Activated B cell treated with CpG ODN at 0.5 μM for 24 hours (primary cell): ENCODE measurements around the gene SH2D3C. TPM values are rescaled to one million over a fixed set of nuclear protein-coding genes. Genes with fewer than 3 reads are reported as not detected.

Experiments
- ATAC-seq: fragments of 200-7000 bp; cut with Tn5 transposase; one replicate; pipeline ENCODE4 v1.10.0; 2021; ENCODE audit warnings: low read depth, mild to moderate bottlenecking, moderate library complexity
- CTCF ChIA-PET: fragments of 350-600 bp; sonication (Branson Sonifier 250); formaldehyde crosslinking; loops from one replicate; lab custom pipeline; 2021; ENCODE audit warnings: antibody characterized with exemption; lab: Charles Lee
- POLR2A ChIA-PET: fragments of 350-600 bp; sonication (Branson Sonifier 250); formaldehyde crosslinking; loops from one replicate; lab custom pipeline; 2021; ENCODE audit warnings: antibody characterized with exemption; lab: Charles Lee
- DNase-seq: peaks from one replicate; pipeline ENCODE4 v3.0.0; 2022
- H3K27ac Mint-ChIP-seq: one replicate; pipeline ENCODE4 v1.8.0; 2020; ENCODE audit warnings: mixed read lengths
- H3K27me3 Mint-ChIP-seq: one replicate; pipeline ENCODE4 v1.8.0; 2021; ENCODE audit warnings: mixed read lengths
- H3K36me3 Mint-ChIP-seq: one replicate; pipeline ENCODE4 v1.8.0; 2021; ENCODE audit warnings: low read depth, mixed read lengths
- H3K4me1 Mint-ChIP-seq: one replicate; pipeline ENCODE4 v1.8.0; 2021; ENCODE audit warnings: mixed read lengths
- H3K4me3 Mint-ChIP-seq: one replicate; pipeline ENCODE4 v1.8.0; 2020; ENCODE audit warnings: mild to moderate bottlenecking, mixed read lengths
- H3K9me3 Mint-ChIP-seq: one replicate; pipeline ENCODE4 v1.8.0; 2020; ENCODE audit warnings: mixed read lengths
- CTCF ChIP-seq: fragments of 200-600 bp; IDR thresholded peaks from one replicate; pipeline ENCODE4 v1.8.0; 2022; ENCODE audit warnings: antibody characterized with exemption, mild to moderate bottlenecking
- intact Hi-C: fragments of 100-400 bp; cut with micrococcal nuclease; formaldehyde crosslinking; loops from one replicate; pipeline ENCODE4 v1.15.1; 2024
- total RNA-seq: library from RNA; stranded (reverse); gene quantifications from 2 replicates; pipeline ENCODE4 v1.2.3, GENCODE V29; 2022

Gene SH2D3C
- total RNA-seq, 1 donor from 2014 or later, result 51.8 TPM

GRCh38 chr9:127771570-127772189 is 6.8 kb downstream of the SH2D3C start:
- no peak for TF ChIP-seq CTCF
- Mint-ChIP-seq H3K27ac (peak overlapping the region; percentile 93), H3K27me3 (no peaks in the 10 kb centered on the region), H3K4me3 (peak overlapping the region; percentile 93), H3K4me1 (peaks cover 74% of the 10 kb centered on the region), H3K36me3 (peaks cover 66% of the 10 kb centered on the region), H3K9me3 (no peaks in the 10 kb centered on the region)
- no peak for ATAC-seq
- DNase-seq, result no peak
- intact Hi-C loops, result loop anchor here (1.0 to 5.0 kb wide), 8 partner anchors 8 to 296 kb away; partner anchors contain the start of genes FPGS, NAIF1, SLC25A25 and ST6GALNAC4
- CTCF ChIA-PET, result interaction anchor here (0.8 to 4.1 kb wide), 8 partner anchors 12 to 182 kb away, joined by 3 to 32 read pairs (median 5); partner anchors contain the start of genes CDK9 and TOR2A
- POLR2A ChIA-PET, result interaction anchor here (0.5 to 7.6 kb wide), 21 partner anchors 8 to 357 kb away, joined by 3 to 96 read pairs (median 6); partner anchors contain the start of genes CDK9, FPGS, LRSAM1 and RPL12

DNA sequence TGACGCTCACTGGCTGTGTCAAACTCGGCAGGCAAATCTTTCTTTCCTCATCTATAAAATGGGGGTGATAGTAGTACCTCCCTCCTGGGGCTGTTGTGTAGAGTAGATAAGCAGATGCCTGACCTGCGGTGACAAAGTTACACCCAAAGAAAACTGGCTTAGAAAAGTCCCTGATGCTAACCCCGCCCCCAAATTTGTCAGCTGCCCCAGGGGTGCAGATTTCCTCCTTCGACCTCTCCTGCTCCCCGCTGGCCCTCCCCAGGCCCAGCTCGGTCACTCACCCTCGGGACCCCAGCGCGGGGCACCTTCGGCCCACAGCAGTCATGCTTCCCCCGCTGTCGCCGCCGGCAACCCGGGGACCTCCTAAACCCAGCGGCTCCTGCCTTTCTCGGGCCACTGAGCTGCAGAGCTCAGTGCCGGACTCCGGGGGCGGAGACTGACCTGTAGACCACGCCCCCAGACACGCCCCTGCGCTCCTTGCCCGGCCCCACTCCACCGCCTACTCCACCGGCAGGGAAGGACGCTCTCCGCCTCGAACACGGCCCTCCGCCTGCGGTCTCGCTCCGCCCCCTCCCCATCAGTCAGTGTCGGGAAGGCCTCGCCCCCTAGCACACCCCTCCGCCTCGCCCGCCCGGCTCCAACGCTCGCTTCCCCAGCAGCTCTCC is 7.4 kb downstream of the SH2D3C start:
- CTCF ChIA-PET, result interaction anchor here (0.8 to 4.1 kb wide), 8 partner anchors 13 to 181 kb away, joined by 3 to 32 read pairs (median 5); partner anchors contain the start of genes CDK9 and TOR2A
- POLR2A ChIA-PET, result interaction anchor here (0.5 to 7.6 kb wide), 23 partner anchors 9 to 505 kb away, joined by 3 to 96 read pairs (median 6); partner anchors contain the start of genes CDK9, FPGS, GOLGA2 and LRSAM1
- H3K36me3 Mint-ChIP-seq, result peaks cover 68% of the 10 kb centered on the region
- H3K27ac Mint-ChIP-seq, result peak overlapping the region; percentile 93
- ATAC-seq (peak; percentile 90), DNase-seq (peak; percentile 98)
- intact Hi-C loops, result loop anchor here (1.0 to 5.0 kb wide), 8 partner anchors 8 to 296 kb away; partner anchors contain the start of genes FPGS, NAIF1, SLC25A25 and ST6GALNAC4
- no peaks in the 10 kb centered on the region for H3K9me3 Mint-ChIP-seq
- H3K4me3 Mint-ChIP-seq, result peak overlapping the region; percentile 93
- H3K4me1 Mint-ChIP-seq, result peaks cover 72% of the 10 kb centered on the region
- no peak for TF ChIP-seq CTCF
- H3K27me3 Mint-ChIP-seq, result no peaks in the 10 kb centered on the region

GRCh38 chr9:127770583-127770904 is 7.9 kb downstream of the SH2D3C start:
- Mint-ChIP-seq H3K4me1 (peaks cover 72% of the 10 kb centered on the region), H3K4me3 (peak overlapping the region; percentile 93), H3K36me3 (peaks cover 71% of the 10 kb centered on the region), H3K9me3 (no peaks in the 10 kb centered on the region), H3K27me3 (no peaks in the 10 kb centered on the region), H3K27ac (peak overlapping the region; percentile 93)
- intact Hi-C loops, result loop anchor here (2.0 to 5.0 kb wide), 3 partner anchors 18 to 297 kb away; partner anchors contain the start of genes NAIF1, SLC25A25 and STXBP1
- DNase-seq, result no peak
- POLR2A ChIA-PET, result interaction anchor here (0.6 to 7.6 kb wide), 19 partner anchors 8 to 505 kb away, joined by 3 to 96 read pairs (median 6); partner anchors contain the start of genes CDK9, FPGS, GOLGA2 and LRSAM1
- CTCF ChIA-PET, result interaction anchor here (0.8 to 4.1 kb wide), 7 partner anchors 14 to 181 kb away, joined by 3 to 32 read pairs (median 5); partner anchors contain the start of genes CDK9 and TOR2A
- TF ChIP-seq CTCF, result no peak
- no peak for ATAC-seq

GRCh38 chr9:127769929-127770582 is 8.4 kb downstream of the SH2D3C start:
- intact Hi-C loops, result loop anchor here (2.0 to 5.0 kb wide), 3 partner anchors 17 to 297 kb away; partner anchors contain the start of genes NAIF1, SLC25A25 and STXBP1
- ChIA-PET POLR2A (interaction anchor here (0.7 to 7.6 kb wide), 12 partner anchors 10 to 358 kb away, joined by 3 to 96 read pairs (median 6); partner anchors contain the start of genes CDK9, FPGS, LRSAM1 and RPL12), CTCF (interaction anchor here (0.7 to 4.1 kb wide), 5 partner anchors 9 to 100 kb away, joined by 3 to 32 read pairs (median 11); partner anchors contain the start of genes CDK9 and TOR2A)
- no peak for TF ChIP-seq CTCF
- Mint-ChIP-seq H3K4me1 (peaks cover 74% of the 10 kb centered on the region), H3K27ac (peak overlapping the region; percentile 93), H3K9me3 (no peaks in the 10 kb centered on the region), H3K4me3 (peak overlapping the region; percentile 93), H3K27me3 (no peaks in the 10 kb centered on the region), H3K36me3 (peaks cover 75% of the 10 kb centered on the region)
- DNase-seq (no peak), ATAC-seq (no peak)
